AG04450 (cell line): ENCODE measurements around the gene RPS24. TPM values are rescaled to one million over a fixed set of nuclear protein-coding genes. Genes with fewer than 3 reads are reported as not detected.
A peak's percentile ranks its signal among the peaks of the same experiment; 100 is the strongest.

ENCODE experiments used
- CTCF ChIA-PET: fragments of 300-600, 350-600 bp; formaldehyde crosslinking; extraction: SDS; loops from one replicate; lab custom pipeline; 2022; ENCODE audit warnings: antibody characterized with exemption, inconsistent platforms; lab: Charles Lee
- POLR2A ChIA-PET: fragments of 350-600 bp; formaldehyde crosslinking; extraction: SDS; loops from one replicate; lab custom pipeline; 2021; ENCODE audit warnings: antibody characterized with exemption, inconsistent platforms; lab: Yijun Ruan, JAX
- DNase-seq: peaks from one replicate; pipeline ENCODE4 v3.0.0-alpha.2; 2011; ENCODE audit warnings: low read depth, low spot score
- H3K27ac ChIP-seq: one replicate; pipeline ENCODE4 v1.5.1; 2012; ENCODE audit warnings: low read depth, low read length, control low read depth
- H3K27me3 ChIP-seq: one replicate; pipeline ENCODE4 v1.6.0; 2012; ENCODE audit warnings: low read length; ENCODE audit not compliant: control insufficient read depth, insufficient read depth
- H3K4me3 ChIP-seq: 2 replicates; pipeline ENCODE4 v1.5.1; 2011; ENCODE audit warnings: mild to moderate bottlenecking, low read depth, low read length, control low read depth
- H3K9me3 ChIP-seq: 2 replicates; pipeline ENCODE4 v1.5.1; 2012; ENCODE audit warnings: low read length; ENCODE audit not compliant: control insufficient read depth, insufficient read depth
- polyA plus RNA-seq: library from polyadenylated mRNA; depleted of rRNA; stranded (reverse); fragments of >200 nt; gene quantifications from 2 replicates; pipeline ENCODE4 v1.2.3, GENCODE V29; 2011
- TF ChIP-seq, protein P1 (sequence below): IDR thresholded peaks from 2 replicates; pipeline ENCODE4 v1.5.1; 2011; ENCODE audit warnings: low read depth, low read length, control low read depth, inconsistent platforms

RPS24 gene
- polyA plus RNA-seq, 1 experiment, result 3,777 TPM

DNA sequence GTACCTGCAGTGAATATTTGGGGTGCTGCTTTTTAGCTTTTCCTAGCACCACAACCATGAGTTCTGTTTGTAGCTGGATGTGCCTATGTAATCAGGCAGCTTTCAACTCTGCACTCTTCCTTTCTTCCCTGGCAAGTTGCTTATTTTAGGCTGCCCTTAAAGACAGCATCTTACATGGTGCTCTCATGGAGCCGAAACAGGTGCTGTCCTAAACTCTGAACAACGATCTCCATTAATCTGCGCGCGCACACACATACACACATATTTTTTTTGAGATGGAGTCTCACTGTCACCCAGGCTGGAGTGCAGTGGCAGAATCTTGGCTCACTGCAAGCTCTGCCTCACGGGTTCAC lies 9.1 kb downstream of the RPS24 start:
- Histone ChIP-seq H3K4me3 (no peak overlapping the region), H3K9me3 (no peaks in the 10 kb centered on the region), H3K27ac (no peak overlapping the region), H3K27me3 (no peaks in the 10 kb centered on the region)
- DNase-seq, result no peak
- ChIA-PET POLR2A (interaction anchor here (1.2 to 1.4 kb wide), 2 partner anchors 9 to 10 kb away, joined by 3 to 5 read pairs; partner anchors contain the start of gene RPS24), CTCF (no interaction called here)
- TF ChIP-seq, protein P1, sequence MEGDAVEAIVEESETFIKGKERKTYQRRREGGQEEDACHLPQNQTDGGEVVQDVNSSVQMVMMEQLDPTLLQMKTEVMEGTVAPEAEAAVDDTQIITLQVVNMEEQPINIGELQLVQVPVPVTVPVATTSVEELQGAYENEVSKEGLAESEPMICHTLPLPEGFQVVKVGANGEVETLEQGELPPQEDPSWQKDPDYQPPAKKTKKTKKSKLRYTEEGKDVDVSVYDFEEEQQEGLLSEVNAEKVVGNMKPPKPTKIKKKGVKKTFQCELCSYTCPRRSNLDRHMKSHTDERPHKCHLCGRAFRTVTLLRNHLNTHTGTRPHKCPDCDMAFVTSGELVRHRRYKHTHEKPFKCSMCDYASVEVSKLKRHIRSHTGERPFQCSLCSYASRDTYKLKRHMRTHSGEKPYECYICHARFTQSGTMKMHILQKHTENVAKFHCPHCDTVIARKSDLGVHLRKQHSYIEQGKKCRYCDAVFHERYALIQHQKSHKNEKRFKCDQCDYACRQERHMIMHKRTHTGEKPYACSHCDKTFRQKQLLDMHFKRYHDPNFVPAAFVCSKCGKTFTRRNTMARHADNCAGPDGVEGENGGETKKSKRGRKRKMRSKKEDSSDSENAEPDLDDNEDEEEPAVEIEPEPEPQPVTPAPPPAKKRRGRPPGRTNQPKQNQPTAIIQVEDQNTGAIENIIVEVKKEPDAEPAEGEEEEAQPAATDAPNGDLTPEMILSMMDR, result no peak

DNA sequence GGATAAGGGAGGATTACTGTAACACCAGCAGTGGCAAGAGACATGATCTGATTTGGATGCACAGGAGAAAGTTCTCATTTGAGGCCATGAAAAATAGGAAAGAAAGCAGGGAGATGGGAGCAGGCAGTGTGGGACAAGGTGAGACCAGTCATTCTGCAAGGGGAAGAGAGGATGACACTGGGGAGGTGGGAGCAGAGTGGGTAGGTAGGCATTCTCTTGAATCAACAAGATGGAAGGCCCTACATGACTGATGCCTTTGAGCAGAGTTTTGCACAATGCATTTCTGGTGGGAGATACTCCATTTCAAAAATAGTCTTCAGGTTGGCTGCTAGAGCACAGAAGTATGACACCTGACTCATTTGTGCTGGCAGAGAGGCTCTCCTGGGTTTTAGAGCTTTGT lies 10.5 kb downstream of the RPS24 start:
- Histone ChIP-seq H3K4me3 (no peak overlapping the region), H3K27ac (peak overlapping the region; percentile 39), H3K27me3 (no peaks in the 10 kb centered on the region), H3K9me3 (no peaks in the 10 kb centered on the region)
- TF ChIP-seq, protein P1, result no peak
- DNase-seq, result no peak
- POLR2A ChIA-PET, result no interaction called here
- CTCF ChIA-PET, result no interaction called here

DNA sequence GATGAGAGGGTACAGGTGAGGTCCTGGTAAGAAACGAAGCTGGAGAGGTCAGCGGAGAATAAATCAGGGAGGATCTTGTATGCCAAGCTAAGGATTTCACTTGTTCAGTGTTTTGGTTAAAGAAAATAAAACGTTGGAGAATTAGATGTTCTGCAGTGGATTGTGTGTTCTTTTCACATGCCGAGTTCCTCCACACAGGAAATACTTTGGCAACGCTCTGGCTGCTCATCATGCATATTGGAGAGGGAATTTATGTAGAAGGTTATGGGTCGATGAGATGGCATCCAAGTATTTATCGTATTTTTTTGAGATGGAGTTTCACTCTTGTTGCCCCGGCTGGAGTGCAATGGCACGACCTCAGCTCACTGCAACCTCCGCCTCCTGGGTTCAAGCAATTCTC lies 11.0 kb downstream of the RPS24 start:
- Histone ChIP-seq H3K27ac (peak overlapping the region; percentile 39), H3K27me3 (no peaks in the 10 kb centered on the region), H3K9me3 (no peaks in the 10 kb centered on the region), H3K4me3 (no peak overlapping the region)
- DNase-seq, result no peak
- ChIA-PET CTCF (no interaction called here), POLR2A (interaction anchor here (0.5 kb wide), 1 partner anchor 1034 kb away, joined by 3 read pairs; no protein-coding TSS in a partner anchor)
- TF ChIP-seq, protein P1, result no peak

DNA sequence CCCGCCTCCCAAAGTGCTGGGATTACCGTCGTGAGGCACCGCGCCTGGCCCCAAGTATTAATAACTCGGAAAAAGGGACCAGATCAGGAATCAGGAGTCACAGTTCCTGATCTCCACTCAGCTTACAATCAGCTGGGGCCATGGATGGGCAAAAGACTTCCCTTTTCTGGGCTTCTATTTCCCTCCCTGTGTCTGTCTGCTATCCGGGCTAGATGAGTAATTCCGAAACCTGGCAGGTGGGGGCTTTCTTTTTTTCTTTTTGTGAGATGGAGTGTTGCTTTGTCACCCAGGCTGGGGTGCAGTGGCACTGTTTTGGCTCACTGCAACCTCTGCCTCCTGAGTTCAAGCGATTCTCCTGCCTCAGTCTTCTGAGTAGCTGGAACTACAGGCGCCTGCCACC lies 11.6 kb downstream of the RPS24 start:
- ChIA-PET CTCF (no interaction called here), POLR2A (interaction anchor here (0.5 kb wide), 2 partner anchors 13 to 1033 kb away, joined by 3 to 4 read pairs; no protein-coding TSS in a partner anchor)
- Histone ChIP-seq H3K4me3 (no peak overlapping the region), H3K27me3 (no peaks in the 10 kb centered on the region), H3K27ac (no peak overlapping the region), H3K9me3 (no peaks in the 10 kb centered on the region)
- no peak for DNase-seq
- TF ChIP-seq, protein P1, result no peak

DNA sequence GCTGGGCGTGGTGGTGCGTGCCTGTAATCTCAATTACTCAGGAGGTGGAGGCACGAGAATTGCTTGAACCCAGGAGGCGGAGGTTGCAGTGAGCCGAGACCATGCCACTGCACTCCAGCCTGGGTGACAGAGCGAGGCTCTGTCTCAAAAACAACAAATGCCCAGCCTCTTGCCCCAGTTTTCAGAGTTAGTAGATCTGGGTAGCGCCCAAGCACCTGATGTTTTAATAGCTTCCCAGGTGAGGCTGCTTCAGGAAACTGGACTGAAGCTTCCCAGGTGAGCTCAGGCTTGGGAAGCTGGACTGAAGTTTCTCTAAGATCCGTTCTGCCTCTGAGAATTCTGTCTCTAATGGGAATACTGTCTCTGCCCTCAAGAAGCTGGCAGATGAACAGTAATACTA lies 12.2 kb downstream of the RPS24 start:
- POLR2A ChIA-PET, result interaction anchor here (0.5 to 0.7 kb wide), 3 partner anchors 14 to 711 kb away, joined by 3 to 4 read pairs (median 4); no protein-coding TSS in a partner anchor
- no peak for DNase-seq

More for the DNA sequence above, 12.2 kb downstream of the RPS24 start:
- Histone ChIP-seq H3K4me3 (no peak overlapping the region), H3K27ac (no peak overlapping the region), H3K27me3 (no peaks in the 10 kb centered on the region), H3K9me3 (no peaks in the 10 kb centered on the region)
- CTCF ChIA-PET, result interaction anchor here (0.6 to 1.8 kb wide), 4 partner anchors 10 to 1151 kb away, joined by 4 to 10 read pairs (median 4); no protein-coding TSS in a partner anchor
- TF ChIP-seq, protein P1, result no peak
